NCI-H2081 (cell line): ENCODE results near the gene NHLRC3.
"Not testable (repeated sequence)": the region's sequence is repeated elsewhere in the genome, so short reads cannot be mapped to it uniquely, and the experiment has no call there.

Experiments used
- DNase-seq, 2 experiments: peaks; one replicate each; lab custom pipeline; 2025; lab: John Stamatoyannopoulos, UW

The NHLRC3 gene

GRCh38 chr13:39044536-39044935 is 6.3 kb downstream of the NHLRC3 start:
- DNase-seq = no peak

DNA sequence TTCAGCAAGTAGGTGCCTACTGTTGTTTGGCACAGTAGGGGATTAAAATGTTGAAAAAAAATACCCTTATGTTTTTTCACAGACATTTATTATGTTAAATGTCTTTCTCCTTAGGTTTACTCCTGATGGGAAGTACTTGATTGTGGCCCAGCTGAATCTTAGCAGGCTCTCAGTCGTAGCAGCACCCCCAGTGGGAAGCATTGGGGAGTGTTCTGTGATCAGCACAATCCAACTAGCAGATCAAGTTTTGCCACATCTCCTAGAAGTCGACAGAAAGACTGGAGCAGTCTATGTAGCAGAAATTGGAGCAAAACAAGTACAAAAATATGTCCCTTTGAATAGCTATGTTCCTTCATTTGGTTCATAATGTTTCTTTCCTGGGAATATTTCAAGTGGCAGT is 9.3 kb downstream of the NHLRC3 start:
- DNase-seq = peak in 1 of 2 experiments; percentile 7

DNA sequence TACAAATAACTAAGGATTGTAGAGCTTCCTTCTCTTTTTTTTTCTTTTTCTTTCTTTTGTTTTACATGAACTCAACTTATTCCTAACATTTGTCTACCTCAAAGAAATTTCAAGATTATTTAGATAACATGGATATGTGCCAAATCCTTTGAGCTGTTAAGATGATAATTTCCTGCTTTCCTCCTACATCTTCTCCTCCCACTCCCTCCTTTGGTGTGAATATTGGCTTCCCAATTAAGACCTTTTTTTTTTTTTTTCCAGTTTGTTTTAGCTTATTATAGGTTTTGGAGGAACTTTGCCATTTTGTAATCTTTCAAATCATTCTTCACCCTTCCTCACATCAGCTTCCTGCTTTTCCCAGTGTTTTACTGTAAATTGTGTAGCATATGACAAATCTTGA is 10.6 kb downstream of the NHLRC3 start:
- no peak for DNase-seq

DNA sequence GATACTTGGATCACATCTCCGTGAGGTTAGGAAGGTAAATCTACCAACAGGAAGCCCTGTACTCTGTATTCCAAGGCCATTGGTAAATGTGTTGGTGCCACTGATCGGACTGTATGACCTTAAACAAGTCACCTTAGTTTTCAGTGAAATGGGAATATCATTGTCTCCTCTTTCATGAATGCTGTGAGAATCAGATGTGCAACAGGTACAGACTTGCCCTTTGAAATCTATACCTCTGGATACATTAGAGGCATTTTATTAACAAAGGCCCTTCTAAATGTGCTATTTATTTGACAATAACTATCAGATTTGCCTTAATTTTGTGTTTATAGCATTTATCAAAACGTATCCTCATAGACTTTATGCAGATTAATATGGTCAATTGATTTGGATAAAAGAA is 11.0 kb downstream of the NHLRC3 start:
- no peak for DNase-seq

DNA sequence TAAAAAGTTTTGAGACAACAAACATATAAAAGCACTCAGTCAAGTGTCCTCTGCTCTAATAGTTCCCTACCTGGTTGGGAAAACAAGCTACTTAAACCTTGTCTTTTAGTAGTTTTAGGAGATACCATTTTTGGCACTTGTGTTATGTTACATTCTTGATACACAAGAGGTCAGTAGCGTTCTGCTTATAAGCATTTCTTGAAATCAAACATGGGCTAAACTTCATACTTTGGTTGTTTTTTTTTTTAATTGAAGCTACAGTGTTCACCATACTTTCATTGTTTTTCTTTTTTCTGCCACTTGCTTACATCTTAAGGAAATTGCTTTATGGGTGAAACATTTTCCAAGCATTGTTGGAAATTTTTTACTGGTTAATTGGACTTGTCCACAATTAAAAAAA is 12.9 kb downstream of the NHLRC3 start:
- DNase-seq = peak; percentile 31 to 64

GRCh38 chr13:39052944-39053343 is 14.7 kb downstream of the NHLRC3 start:
- no peak for DNase-seq

DNA sequence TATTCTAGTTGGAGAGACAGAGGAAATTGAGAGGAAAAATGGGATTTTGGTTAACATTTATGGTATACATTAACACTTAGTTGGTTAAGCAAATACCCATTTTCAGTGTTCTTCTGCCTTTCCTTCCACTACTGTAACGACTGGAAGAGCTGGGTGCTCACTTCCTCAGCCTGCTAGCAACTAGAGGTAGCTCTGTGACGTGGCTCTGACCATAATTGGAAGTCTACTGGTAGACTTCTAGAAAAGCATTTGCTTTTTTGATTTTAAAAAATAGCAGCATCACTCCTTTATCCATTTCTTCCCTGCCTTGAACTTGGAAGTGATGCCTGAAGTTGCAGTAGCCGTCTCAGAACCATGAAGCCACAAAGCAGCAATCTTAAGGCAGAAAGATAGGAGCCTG is 15.9 kb downstream of the NHLRC3 start:
- peak in 1 of 2 experiments; percentile 7 for DNase-seq

DNA sequence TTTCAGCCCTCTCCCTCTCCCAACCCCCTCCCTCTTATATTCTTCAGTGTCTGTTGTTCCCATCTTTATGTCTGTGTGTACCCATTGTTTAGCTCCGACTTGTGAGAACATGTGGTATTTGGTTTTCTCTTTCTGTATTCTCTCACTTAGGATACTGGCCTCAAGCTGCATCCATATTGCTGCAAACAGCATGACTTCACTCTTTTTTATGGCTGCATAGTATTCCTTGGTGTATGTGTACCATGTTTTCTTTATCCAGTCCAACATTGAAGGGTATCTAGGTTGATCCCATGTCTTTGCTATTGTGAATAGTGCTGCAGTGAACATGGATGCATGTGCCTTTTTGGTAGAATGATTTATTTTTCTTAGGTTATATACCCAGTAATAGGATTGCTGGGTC is 17.8 kb downstream of the NHLRC3 start:
- no peak for DNase-seq

GRCh38 chr13:39058040-39058439 is 19.8 kb downstream of the NHLRC3 start:
- DNase-seq = no peak

GRCh38 chr13:39062004-39062403 is 23.7 kb downstream of the NHLRC3 start:
- DNase-seq = no peak

DNA sequence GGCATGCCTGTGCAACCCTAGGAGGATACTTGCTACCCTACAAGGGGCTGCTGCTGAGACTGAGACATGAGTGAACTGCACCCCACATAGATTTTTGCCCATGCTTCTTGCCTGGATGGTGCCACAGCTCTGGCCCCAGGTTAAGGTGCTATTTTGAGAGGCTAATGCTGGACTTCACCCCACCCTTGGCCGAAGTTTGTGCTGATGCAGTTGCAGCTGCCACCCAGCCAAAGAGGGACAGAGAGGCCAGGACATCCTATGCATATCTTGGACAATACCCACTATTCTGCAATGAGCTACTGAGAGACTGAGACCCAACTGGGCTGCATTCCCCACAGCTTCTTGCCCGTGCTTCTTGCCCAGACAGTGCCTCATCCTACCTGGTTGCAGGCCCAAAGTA is 34.6 kb downstream of the NHLRC3 start:
- no peak for DNase-seq

DNA sequence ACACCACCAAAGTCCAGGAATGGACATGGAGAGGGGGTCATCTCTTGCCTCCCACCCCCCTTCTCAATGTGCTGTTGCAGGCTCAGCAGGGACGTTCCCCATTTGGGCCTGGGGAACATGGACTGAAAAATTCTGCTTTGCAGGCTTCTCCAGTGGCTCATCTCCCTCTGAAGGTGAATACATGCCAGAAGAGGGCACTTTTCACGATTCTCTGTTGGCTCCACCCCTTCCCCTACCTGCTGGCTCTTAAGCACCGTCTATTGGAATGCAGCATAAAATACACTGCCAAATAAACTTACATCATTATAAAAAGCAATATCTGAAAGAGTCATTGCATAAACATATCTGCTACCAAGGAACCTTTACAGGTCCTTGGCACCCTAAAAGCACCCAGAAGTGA is 35.7 kb downstream of the NHLRC3 start:
- DNase-seq = no peak

DNA sequence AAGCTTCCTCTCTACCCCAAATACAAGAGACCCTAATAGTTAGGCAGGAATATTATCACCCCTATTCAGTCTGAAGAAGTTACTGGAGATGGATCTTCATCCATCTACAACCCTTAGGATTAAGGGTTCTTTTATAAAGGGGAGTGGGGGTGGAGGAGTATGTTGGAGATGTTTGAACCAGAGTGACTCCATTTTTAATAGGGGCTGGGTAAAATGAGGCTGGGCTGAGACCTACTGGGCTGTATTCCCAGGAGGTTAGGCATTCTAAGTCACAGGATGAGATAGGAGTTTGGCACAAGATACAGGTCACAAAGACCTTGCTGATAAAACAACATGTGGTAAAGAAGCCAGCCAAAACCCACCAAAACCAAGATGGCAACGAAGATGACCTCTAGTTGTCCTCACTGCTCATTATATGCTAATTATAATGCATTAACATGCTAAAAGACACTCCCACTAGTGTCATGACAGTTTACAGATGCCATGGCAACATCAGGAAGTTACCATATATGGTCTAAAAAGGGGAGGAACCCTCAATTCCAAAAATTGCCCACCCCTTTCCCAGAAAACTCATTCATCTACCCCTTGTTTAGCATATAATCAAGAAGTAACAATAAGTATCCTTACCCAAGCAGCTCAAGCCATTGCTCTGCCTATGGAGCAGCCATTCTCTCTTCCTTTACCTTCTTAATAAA is 48.1 kb downstream of the NHLRC3 start:
- not testable (repeated sequence) for DNase-seq

DNA sequence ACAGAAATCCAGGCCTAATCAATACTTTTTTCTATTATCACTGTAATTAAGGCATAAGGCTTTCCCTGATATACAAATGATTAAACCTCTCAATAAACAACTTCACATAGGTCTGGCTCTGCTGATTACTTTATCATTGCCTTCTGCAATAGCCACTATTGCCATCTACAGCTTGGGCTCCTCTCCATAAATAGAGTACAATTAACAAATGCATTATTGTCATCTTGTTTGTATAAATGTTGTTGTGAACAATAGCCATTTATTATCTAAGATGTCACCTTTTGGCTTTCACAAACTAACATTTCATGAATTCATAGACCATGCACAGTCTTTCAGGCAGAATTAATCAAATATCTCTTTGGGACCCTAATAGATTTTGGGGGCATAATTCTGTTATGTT is 53.3 kb downstream of the NHLRC3 start:
- DNase-seq = no peak

- DNase-seq = no peak
These were observed 57.2 kb downstream of the NHLRC3 start for GRCh38 chr13:39095500-39095899.

DNA sequence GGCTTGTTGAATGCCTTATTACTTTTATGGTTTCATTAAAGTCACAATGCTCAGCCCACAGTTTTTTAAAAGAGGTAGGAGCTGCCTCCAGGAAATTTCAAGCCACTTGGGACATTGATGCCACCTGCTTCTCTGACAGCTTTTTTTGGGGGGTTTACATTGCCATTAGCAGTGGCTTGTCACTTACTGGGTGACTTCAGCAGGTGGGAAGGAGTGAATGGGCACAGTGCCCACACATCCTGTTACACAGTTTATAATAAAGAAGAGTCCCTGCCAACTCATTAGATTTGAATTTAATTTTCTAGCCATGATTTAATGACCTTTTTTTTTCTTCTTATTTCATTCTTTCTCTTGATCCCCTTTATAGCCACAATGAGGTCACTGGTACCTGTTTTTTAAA is 61.0 kb downstream of the NHLRC3 start:
- DNase-seq = peak; percentile 42 to 92
